HG02981 (cell line): ENCODE measurements around the gene KRR1.
A peak's percentile ranks its signal among the peaks of the same experiment; 100 is the strongest.

Source experiments
- ATAC-seq: cut with Tn5 transposase; IDR thresholded peaks from one replicate; pipeline ENCODE4 v1.9.1; 2021; ENCODE audit warnings: mild to moderate bottlenecking, moderate library complexity; ENCODE audit not compliant: unreplicated experiment

KRR1 gene

GRCh38 chr12:75511116-75512048 lies at the start of gene KRR1:
Gene KRR1, minus strand, starts transcription at chr12:75511609. Its CDS starts 12 bp downstream, at chr12:75511597.
- peak; percentile 96 for ATAC-seq

GRCh38 chr12:75560167-75560566 lies 48.8 kb upstream of the KRR1 start:
- no peak for ATAC-seq

GRCh38 chr12:75558287-75558686 lies 46.9 kb upstream of the KRR1 start:
- ATAC-seq: no peak

- no peak for ATAC-seq
These were observed 45.0 kb upstream of the KRR1 start for GRCh38 chr12:75556311-75556899.

GRCh38 chr12:75554556-75554880 lies 43.1 kb upstream of the KRR1 start:
- no peak for ATAC-seq

GRCh38 chr12:75553836-75554555 lies 42.6 kb upstream of the KRR1 start:
- ATAC-seq: no peak

- ATAC-seq: no peak
These were observed 42.0 kb upstream of the KRR1 start for GRCh38 chr12:75553398-75553797.

- ATAC-seq: no peak
These were observed 40.1 kb upstream of the KRR1 start for GRCh38 chr12:75551477-75551876.

- no peak for ATAC-seq
These were observed 39.2 kb upstream of the KRR1 start for GRCh38 chr12:75550401-75551240.

GRCh38 chr12:75549989-75550388 lies 38.6 kb upstream of the KRR1 start:
- ATAC-seq: no peak

- ATAC-seq: no peak
These were observed 37.5 kb upstream of the KRR1 start for GRCh38 chr12:75548879-75549278.

- no peak for ATAC-seq
These were observed 34.2 kb upstream of the KRR1 start for GRCh38 chr12:75545636-75546035.

GRCh38 chr12:75543529-75543928 lies 32.1 kb upstream of the KRR1 start:
- ATAC-seq: no peak

- no peak for ATAC-seq
These were observed 31.5 kb upstream of the KRR1 start for GRCh38 chr12:75542942-75543341.

GRCh38 chr12:75539889-75540288 lies 28.5 kb upstream of the KRR1 start:
- ATAC-seq: no peak

GRCh38 chr12:75533239-75533638 lies 21.8 kb upstream of the KRR1 start:
- ATAC-seq: no peak

GRCh38 chr12:75529826-75530225 lies 18.4 kb upstream of the KRR1 start:
- no peak for ATAC-seq

- ATAC-seq: no peak
These were observed 17.9 kb upstream of the KRR1 start for GRCh38 chr12:75529316-75529715.

- ATAC-seq: no peak
These were observed 17.3 kb upstream of the KRR1 start for GRCh38 chr12:75528692-75529091.

- no peak for ATAC-seq
These were observed 16.9 kb upstream of the KRR1 start for GRCh38 chr12:75528272-75528671.
